Stimulated activated CD4-positive, alpha-beta T cell treated with anti-CD3 and anti-CD28 coated beads, Interleukin-12 subunit alpha, Interleukin-12 subunit beta, amount 100 ng/mL, for 48 hours (primary cell): ENCODE measurements around the gene ZEB1.
A peak's percentile ranks its signal among the peaks of the same experiment; 100 is the strongest.
"Not testable (repeated sequence)": the region's sequence is repeated elsewhere in the genome, so short reads cannot be mapped to it uniquely, and the experiment has no call there.

Experiments
- DNase-seq, 3 donors: peaks; one replicate each; pipeline ENCODE4 v3.0.0-alpha.2; 2020; ENCODE audit warnings: low read depth in 2 of 3, low spot score in 1 of 3

The ZEB1 gene

DNA sequence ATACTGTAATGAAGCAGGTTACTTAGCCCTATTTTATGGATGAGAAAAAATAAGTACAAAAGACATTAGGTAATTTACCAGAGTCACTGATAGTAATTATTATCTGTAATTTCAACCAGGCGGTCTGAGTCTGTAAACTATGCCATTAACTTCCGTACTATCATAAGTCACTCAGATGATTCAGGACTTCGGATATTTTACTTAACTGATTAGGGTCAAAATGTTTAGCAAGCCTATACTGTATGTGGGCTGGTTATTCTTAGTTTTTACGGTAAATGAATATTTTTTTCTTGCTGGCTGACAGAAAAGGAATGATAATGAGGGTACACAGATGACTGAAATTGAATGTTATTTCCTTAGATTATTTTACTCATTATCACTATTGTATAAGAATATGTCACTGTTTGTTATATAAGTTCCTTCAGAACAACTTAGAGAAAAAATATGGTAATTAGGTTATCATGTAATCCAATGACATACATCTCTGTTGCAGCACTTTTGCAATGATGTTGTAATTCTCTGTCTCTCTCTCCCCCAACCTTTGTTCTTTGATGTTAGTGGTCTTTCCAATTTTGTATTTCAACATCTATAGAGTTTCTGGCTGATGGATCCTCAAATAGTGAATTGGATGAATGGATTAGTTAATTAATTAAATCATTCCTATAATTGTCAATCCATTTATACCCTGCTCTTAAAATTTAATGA lies 165.6 kb downstream of the ZEB1 start:
- DNase-seq: no peak

DNA sequence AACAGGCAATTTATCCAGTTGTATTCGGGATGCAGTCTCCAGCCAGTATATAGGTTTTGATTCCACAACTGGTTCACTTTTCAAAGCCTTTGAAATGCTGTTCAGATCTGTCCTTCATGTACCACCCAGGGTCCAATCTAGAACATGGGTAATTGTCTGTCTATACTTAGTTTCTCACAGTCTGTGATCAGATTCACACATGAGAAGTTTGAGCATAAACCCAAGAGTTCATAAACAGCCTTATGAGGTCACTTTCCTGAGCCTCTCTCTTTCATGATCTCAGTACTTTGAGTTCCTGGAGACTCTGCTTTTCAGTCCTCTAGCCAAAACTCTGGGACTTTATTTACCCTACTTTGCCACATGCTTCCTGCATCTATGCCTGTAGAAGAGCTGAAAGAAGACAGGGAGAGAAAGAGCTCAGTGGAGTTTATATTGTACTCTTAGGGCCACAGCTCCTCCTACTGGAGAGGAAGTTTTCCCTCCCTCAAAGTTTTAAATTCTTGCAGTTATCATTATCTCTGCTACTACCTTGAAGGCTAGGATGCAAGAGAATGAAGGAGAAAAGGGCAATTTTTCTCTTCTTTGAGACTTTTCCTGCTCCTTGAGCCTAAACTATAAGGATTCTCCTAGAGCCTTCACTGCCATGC lies 172.0 kb downstream of the ZEB1 start:
- peak in 1 of 3 donors; percentile 34 for DNase-seq

DNA sequence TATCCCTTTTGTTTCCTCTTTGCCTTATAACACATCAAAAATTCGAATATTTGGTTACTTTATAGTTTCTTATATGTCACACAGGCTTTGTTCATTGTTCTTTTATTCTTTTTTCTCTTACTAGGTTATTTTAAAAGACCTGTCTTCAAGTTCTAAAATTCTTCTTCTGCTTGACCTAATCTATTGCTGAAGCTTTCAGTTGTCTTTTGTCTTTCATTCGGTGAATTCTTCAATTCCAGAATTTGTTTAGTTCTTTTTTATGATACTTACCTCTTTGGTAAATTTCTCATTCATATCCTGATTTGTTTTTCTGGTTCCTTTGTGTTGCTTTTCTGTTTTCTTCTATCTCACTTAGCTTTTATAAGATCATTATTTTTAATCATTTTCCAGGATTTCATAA lies 188.4 kb downstream of the ZEB1 start:
- no peak for DNase-seq

DNA sequence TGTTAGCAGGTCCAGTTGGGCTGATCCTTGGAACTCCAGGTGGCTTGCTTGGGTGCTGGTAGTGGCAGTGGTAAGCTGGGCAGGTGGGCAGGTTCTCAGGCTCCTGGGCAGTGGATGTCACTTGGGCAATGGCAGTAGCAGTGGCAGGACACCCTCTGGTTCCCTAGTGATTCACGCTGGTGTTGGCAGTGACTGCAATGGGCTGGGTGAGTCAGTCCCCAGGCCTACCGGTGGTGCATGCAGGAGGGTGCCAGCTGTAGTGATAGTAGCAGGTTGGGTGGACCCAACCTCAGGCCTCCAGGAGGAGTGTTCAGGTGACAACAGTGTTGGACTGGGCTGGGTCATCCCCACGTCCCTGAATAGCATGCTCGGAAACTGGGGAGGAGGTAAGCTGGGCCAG lies 189.2 kb downstream of the ZEB1 start:
- DNase-seq: no peak

DNA sequence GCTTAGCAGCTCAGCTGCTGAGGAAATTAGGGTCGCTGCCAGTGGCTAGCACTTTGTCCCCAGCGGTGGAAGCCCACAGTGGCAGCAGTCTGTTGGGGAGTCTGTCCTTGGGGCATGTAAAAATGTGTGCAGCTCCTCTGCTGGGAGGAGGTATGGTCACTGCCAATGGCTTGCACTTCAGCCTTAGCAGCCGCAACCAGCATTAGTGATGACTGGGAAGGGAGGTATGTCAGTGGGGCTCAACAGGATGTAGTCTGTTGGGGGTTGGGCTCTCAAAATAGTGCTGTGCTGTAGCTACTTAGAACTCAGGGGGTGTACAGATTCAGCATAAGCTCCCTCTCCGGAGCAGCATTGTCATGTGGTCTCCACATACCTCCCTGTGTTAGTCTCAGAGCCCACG lies 189.9 kb downstream of the ZEB1 start:
- no peak for DNase-seq

DNA sequence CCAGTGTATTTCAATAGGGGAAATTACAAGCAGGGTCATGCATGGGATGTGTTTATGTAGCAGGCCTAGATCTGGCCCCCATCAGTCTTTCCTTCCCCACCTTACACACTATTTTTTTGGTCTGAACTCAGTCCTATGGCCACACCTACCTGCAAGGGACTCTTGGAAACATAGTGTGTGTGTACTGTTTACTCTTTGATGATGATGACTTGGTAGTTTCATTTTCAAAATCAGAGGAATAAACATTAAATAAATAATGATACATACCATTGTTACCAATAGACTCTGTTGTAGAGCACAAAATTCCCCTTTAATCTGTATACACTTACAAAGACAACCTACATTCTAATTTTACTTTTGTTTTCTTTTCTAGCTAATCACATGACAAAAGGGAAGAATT lies 191.0 kb downstream of the ZEB1 start:
- DNase-seq: no peak

DNA sequence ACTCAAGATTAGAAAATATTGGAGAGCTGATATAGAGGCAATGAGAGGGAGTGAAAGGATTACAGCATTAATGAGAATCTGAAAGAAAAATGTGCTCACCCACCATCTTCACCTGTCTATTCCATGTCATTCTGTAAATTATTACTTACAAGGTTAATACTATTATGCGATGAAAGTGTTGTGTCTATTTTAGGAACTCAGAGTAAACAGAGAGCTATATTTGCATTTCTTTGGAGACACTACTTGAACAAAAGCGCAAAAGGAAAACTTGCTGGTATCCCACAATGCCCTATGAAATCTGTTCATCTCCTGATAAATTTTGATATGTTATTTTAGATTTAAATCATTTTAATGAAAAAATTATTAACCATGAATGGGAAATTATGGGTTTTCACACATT lies 196.1 kb downstream of the ZEB1 start:
- no peak for DNase-seq

DNA sequence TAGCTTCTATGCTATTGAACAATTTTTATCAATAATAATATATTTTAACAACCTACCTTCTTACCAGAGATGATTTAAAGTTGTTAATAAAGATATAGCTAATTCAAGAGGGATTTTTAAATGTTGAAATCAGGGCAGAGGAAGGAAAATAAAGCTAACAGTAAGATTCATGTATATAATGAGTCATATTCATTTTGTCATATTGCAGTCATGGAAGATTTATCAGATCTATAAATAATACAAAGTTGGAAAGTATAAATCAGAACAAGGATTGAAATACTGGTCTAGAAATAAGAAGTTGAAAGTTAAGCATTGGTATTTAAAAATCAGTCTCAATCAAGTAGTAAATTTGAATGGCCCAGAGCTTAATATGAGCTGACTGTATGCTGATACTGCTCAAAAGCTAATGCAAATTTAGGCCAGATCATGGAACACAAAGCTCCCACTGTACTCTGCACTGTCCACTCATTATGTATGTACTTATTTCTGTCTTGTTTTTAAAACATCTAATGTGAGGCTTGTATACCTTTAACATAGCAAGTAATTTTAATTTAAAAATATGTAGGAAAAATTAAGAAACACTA lies 196.9 kb downstream of the ZEB1 start:
- DNase-seq: no peak

DNA sequence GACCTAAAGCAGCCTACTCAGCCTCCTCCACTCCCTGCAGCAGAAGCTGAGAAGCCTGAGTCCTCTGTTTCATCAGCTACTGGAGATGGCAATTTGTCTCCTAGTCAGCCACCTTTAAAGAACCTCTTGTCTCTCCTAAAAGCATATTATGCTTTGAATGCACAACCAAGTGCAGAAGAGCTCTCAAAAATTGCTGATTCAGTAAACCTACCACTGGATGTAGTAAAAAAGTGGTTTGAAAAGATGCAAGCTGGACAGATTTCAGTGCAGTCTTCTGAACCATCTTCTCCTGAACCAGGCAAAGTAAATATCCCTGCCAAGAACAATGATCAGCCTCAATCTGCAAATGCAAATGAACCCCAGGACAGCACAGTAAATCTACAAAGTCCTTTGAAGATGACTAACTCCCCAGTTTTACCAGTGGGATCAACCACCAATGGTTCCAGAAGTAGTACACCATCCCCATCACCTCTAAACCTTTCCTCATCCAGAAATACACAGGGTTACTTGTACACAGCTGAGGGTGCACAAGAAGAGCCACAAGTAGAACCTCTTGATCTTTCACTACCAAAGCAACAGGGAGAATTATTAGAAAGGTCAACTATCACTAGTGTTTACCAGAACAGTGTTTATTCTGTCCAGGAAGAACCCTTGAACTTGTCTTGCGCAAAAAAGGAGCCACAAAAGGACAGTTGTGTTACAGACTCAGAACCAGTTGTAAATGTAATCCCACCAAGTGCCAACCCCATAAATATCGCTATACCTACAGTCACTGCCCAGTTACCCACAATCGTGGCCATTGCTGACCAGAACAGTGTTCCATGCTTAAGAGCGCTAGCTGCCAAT lies 202.2 kb downstream of the ZEB1 start:
- DNase-seq: no peak

DNA sequence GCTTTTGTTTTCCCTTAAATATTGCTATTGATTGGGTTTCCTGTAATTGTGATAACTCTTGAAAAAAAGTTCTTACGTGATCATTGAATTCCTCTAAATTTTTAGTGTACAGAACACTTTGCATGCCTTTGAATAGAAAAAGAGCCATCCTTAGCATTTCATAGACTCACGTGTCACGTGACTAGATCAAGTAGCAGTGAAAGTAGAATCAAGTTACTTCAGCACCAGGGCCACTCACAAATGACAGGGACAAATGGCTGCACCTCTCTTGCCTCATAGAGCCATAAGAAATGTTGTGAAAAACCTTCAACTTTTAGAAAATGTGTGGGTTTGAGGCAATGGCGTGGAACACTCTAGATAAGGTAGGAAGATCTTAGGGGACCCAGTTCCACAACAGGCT lies 203.8 kb downstream of the ZEB1 start:
- DNase-seq: no peak

DNA sequence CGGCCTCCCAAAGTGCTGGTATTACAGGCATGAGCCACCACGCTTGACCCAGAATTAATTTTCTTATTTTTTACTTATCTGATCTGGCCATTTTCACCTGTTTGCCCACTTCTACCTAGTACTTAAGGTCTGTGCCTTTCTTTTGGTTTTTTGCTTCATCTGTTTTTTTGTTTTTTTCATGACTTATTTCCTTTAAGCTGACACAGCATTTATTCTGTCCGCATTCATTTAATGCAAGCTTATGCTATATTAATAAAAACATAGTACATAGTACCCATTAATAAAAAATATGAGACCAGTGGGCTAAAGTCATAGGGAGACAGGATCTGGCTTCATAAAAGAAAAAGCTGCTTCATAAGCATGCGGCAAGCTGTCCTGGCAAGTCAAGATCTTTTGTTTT lies 205.4 kb downstream of the ZEB1 start:
- DNase-seq: no peak

DNA sequence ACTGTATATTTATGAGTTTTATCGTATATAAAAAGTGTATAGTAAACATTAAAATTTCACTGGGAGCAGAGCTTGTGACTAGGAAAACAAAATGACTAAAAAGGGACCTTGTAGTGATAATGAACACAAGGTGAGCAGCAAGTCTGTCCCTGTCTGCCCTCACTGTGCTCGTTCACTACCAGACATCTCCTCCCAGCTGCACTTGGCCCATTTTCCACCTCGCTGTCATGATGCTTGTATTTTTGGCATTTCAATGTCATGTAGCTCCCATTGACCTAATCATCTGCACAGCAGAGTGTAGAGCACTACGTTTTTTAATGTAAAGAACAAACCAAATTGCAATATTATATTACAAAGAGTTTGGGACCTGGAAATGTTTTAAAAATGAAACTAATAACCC lies 207.2 kb downstream of the ZEB1 start:
- DNase-seq: no peak

DNA sequence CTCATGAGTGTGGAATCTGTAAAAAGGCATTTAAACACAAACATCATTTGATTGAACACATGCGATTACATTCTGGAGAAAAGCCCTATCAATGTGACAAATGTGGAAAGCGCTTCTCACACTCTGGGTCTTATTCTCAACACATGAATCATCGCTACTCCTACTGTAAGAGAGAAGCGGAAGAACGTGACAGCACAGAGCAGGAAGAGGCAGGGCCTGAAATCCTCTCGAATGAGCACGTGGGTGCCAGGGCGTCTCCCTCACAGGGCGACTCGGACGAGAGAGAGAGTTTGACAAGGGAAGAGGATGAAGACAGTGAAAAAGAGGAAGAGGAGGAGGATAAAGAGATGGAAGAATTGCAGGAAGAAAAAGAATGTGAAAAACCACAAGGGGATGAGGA lies 207.7 kb downstream of the ZEB1 start:
- no peak for DNase-seq

DNA sequence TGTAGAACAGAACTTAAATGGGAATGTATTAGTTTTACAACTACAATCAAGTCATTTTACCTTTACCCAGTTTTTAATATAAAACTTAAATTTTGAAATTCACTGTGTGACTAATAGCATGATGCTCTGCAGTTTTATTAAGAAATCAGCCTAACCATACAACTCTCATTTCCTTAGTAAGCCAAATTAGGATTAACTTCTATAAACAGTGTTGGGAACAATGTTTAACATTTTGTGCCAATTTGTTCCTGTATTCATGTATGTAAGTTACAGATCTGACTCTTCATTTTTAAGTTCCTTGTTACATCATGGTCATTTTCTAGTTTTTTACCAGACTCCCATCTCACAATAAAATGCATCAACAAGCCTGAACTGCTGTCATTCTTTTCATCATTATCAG lies 209.8 kb downstream of the ZEB1 start:
- DNase-seq: no peak

DNA sequence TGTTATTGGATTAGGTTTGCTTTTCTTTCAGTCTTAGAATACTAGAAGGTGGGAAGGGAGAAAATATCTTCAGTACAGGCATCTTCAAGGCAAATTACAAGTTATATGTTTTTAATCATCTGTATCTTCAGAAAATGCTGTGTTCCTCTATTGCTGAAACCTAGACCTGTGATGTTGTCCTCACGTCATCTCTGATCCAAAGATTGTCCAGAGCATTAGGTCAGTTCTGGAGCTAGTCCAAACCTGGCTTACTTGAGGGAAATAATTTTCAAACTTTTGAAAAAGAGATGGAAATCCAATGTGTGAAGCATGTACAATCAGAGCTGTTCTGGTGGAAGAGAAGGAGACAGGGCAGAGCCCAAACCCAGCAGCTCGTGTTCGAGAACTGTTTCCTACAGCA lies 217.3 kb downstream of the ZEB1 start:
- no peak for DNase-seq

DNA sequence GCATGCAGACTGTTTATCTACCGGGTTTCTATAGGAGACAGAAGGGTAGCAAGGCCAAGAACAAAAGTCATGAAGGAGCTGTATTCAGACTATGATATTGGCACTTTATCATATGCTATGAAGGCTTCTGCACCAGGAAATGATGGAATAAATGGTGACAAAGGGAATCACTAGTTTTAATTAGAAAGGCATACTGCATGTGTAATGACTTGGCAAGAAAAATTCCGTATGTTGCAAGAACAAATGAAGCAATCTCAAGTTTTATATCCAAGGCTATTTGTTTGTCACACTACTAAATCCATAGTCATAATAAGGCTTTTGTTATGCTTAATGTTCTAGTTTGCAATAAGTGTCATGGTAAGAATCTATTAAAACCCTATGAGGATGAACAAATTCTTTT lies 230.9 kb downstream of the ZEB1 start:
- DNase-seq: no peak

DNA sequence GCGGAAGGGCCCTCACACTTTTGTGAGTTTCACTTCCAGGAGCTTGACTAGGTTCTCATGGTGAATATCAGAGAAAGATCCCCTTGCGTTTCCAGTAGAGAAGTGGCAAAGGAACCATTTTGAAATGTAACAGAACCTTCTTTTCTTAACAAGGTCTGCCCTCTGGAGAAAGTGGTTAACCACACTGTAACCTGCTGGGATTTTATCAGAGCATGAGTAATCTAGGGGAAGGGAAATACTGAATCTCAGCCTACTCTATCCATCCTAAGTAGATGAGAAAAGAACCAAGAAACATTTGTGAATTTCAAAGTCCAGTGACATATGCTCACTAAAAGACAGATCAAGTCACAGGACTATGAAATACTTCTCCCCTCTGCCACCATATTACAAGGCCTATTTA lies 235.5 kb downstream of the ZEB1 start:
- no peak for DNase-seq

DNA sequence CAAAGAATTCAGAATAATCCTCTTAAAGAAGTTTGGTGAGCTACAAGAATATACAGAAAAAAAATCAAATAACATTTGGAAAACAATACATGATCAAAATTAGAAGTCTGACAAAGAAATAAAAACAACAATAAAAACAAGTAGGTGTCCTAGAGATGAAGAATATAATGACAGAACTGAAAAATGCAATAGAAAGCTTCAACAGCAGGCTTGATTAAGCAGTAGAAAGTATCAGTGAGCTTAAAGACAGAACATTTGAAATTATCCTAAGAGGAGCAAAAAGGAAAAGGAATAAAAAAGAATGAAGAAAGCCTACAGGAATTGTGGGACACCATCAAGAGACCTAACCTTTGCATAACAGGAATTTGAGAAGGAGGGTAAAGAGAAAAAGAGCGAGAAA lies 238.8 kb downstream of the ZEB1 start:
- DNase-seq: no peak

DNA sequence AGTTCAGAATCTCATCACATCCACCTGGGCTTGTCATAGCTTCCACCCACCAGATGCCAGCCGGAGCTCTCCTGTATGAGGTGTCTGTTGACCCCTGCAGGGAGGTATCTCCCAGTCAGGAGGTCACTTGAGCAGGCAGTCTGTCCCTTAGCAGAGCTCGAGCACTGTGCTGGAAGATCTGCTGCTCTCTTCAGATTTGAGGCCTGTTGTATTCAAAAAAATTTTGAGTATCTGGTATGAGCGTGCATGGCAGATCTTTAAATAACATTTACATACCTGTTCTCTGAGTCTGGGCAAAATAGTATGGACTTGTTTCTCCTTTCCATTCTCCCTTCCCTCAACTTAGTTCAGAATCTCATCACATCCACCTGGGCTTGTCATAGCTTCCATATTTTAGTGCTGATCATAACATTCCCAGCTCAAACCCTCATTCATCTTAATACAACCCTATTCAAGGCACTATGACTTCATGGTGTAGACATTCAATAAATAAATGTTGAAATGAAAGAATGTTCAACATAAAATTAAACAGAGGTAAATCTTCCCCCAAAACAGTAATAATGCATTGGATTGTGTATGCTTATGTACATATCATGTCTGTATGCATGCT lies 249.3 kb downstream of the ZEB1 start:
- DNase-seq: not testable (repeated sequence)

DNA sequence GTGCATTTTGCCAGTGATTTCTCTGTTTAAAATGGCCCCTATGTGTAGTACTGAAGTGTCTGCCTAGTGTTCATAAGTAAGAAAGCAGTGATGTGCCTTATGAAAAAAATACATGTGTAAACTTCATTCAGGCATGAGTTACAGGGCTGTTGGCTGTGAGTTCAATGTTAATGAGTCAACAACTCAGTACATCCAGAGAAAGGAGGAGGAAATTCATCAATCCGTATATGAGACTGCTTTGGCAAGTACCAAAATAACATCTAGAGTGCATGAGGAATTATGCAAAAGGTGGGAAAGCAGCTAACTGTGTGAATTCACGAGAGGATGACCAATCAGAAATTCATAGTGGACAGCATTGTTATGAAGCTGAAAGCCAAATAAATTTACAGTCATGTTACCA lies 255.6 kb downstream of the ZEB1 start:
- DNase-seq: no peak

DNA sequence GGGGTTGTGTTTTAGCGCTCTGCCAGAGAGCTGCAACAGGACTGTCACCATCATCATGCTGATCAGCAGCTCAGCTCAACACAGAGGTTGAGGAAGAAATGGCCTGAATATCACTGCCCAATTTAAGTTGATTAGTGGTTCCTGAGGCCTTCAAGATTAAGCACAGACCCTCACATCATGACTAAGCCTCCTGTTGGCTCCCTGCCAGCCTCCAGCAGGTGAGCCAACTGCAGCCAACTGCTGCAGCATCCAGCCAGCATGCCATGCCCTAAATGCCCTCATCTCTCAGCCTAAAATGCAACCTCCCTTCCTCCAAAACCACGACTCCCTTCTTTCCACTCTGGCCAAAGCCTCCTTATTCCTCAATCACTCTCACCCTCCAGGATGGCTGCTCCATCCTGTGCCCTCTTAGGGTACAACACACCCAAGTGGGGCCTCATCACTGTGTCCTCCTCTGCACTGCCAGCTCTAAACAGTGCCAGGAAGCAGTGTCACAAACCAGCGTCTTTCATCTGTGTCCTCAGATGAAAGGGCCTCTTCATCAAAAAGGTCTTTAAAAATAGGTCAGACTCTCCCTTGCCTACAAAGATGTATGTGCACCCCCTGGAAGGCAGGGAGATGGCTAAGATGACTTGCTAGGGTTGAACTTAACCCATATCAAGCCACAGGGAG lies 259.3 kb downstream of the ZEB1 start:
- no peak for DNase-seq
